ENCODE measurements around the gene LAMA3.

The LAMA3 gene

GRCh38 chr18:23671564-23671963 is 17.7 kb upstream of the LAMA3 start:
- POLR2A ChIA-PET = no interaction called here
- H3K9me3 ChIP-seq (ENCODE audit: control insufficient read depth, insufficient read depth, low read depth, low read length) = no peaks in the 10 kb centered on the region
- CTCF ChIA-PET = interaction anchor here (1.5 to 1.6 kb wide), 2 partner anchors 30 to 32 kb away, joined by 3 to 7 read pairs; no protein-coding TSS in a partner anchor
- H3K4me3 ChIP-seq (ENCODE audit: low read depth, low read length) = no peak overlapping the region
- H3K36me3 ChIP-seq (ENCODE audit: control insufficient read depth in 2 of 2, insufficient read depth in 1 of 2, low read length in 2 of 2) = no peaks in the 10 kb centered on the region
- peak; percentile 74 for TF ChIP-seq ZIC2 (tag by site-specific recombination; IDR thresholded peaks at IDR 0.05)
- no peak for TF ChIP-seq ZNF335 (tag by site-specific recombination; conservative IDR thresholded peaks at IDR 0.05)
- TF ChIP-seq ZNF544 (tag by site-specific recombination; IDR thresholded peaks at IDR 0.05) = no peak
- TF ChIP-seq ZNF239 (tag by site-specific recombination; IDR thresholded peaks at IDR 0.05) = no peak
- H3K27ac ChIP-seq (ENCODE audit: extremely low read depth, low read depth, low read length) = no peak overlapping the region
- H3K4me1 ChIP-seq (ENCODE audit: control insufficient read depth, insufficient read depth, low read length) = no peaks in the 10 kb centered on the region

- no peaks in the 10 kb centered on the region for H3K36me3 ChIP-seq (ENCODE audit: control insufficient read depth in 2 of 2, insufficient read depth in 1 of 2, low read length in 2 of 2)
- POLR2A ChIA-PET = interaction anchor here (0.7 kb wide), 1 partner anchor 130 kb away, joined by 6 read pairs; no protein-coding TSS in a partner anchor
- TF ChIP-seq ZNF585B (tag by site-specific recombination; IDR thresholded peaks at IDR 0.05) = 0 out of 2 replicates have a peak, but pooled peaks have one; percentile 2
- TF ChIP-seq ZNF121 (tag by site-specific recombination; IDR thresholded peaks at IDR 0.05) = no peak
- no peak overlapping the region for H3K4me3 ChIP-seq (ENCODE audit: low read depth, low read length)
- no peaks in the 10 kb centered on the region for H3K9me3 ChIP-seq (ENCODE audit: control insufficient read depth, insufficient read depth, low read depth, low read length)
- CTCF ChIA-PET = interaction anchor here (2.5 kb wide), 1 partner anchor 29 kb away, joined by 9 read pairs; no protein-coding TSS in a partner anchor
- no peak overlapping the region for H3K27ac ChIP-seq (ENCODE audit: extremely low read depth, low read depth, low read length)
- no peaks in the 10 kb centered on the region for H3K4me1 ChIP-seq (ENCODE audit: control insufficient read depth, insufficient read depth, low read length)
Observed at GRCh38 chr18:23673725-23674124, 15.5 kb upstream of the LAMA3 start.

- POLR2A ChIA-PET = no interaction called here
- Histone ChIP-seq H3K4me3 (ENCODE audit: low read depth, low read length) (no peak overlapping the region), H3K4me1 (ENCODE audit: control insufficient read depth, insufficient read depth, low read length) (no peaks in the 10 kb centered on the region), H3K9me3 (ENCODE audit: control insufficient read depth, insufficient read depth, low read depth, low read length) (no peaks in the 10 kb centered on the region), H3K36me3 (ENCODE audit: control insufficient read depth in 2 of 2, insufficient read depth in 1 of 2, low read length in 2 of 2) (no peaks in the 10 kb centered on the region), H3K27ac (ENCODE audit: extremely low read depth, low read depth, low read length) (no peak overlapping the region)
- CTCF ChIA-PET = interaction anchor here (0.7 to 2.5 kb wide), 3 partner anchors 10 to 29 kb away, joined by 3 to 9 read pairs (median 4); no protein-coding TSS in a partner anchor
- TF ChIP-seq ZNF398 (tag by site-specific recombination; IDR thresholded peaks at IDR 0.05) (no peak), ZNF280D (tag by site-specific recombination; IDR thresholded peaks at IDR 0.05) (no peak), ZBTB26 (tag by site-specific recombination; optimal IDR thresholded peaks at IDR 0.05) (no peak), ZNF561 (tag by site-specific recombination; IDR thresholded peaks at IDR 0.05; ENCODE audit: borderline replicate concordance) (no peak), PRDM10 (tag by site-specific recombination; IDR thresholded peaks at IDR 0.05) (no peak), BCL11B (tag by site-specific recombination; IDR thresholded peaks at IDR 0.05; ENCODE audit: low read depth) (no peak), ZNF510 (tag by site-specific recombination; IDR thresholded peaks at IDR 0.05; ENCODE audit: insufficient replicate concordance) (no peak), ZNF791 (tag by site-specific recombination; IDR thresholded peaks at IDR 0.05) (no peak), ZNF664 (tag by site-specific recombination; IDR thresholded peaks at IDR 0.05) (no peak), ZBTB48 (tag by site-specific recombination; IDR thresholded peaks at IDR 0.05) (no peak), ZNF560 (tag by site-specific recombination; IDR thresholded peaks at IDR 0.05; ENCODE audit: borderline replicate concordance) (no peak), ZNF488 (tag by site-specific recombination; IDR thresholded peaks at IDR 0.05) (no peak), ZNF544 (tag by site-specific recombination; IDR thresholded peaks at IDR 0.05) (no peak), ZNF692 (tag by site-specific recombination; IDR thresholded peaks at IDR 0.05) (no peak)
Observed at GRCh38 chr18:23675236-23675635, 14.0 kb upstream of the LAMA3 start.
